ENCODE measurements around the gene MAP3K2.

MAP3K2 gene

GRCh38 chr2:127277028-127277427 is 110.7 kb downstream of the MAP3K2 start:
- DNase-seq (ENCODE audit: extremely low read depth, insufficient read length), result no peak

GRCh38 chr2:127275789-127276188 is 112.0 kb downstream of the MAP3K2 start:
- H3K4me3 ChIP-seq (replicated peaks; ENCODE audit: low read depth, low read length), result no peak overlapping the region
- TF ChIP-seq CTCF (IDR thresholded peaks at IDR 0.05; ENCODE audit: insufficient read depth, low read length, poor library complexity, severe bottlenecking), result no peak
- H3K27me3 ChIP-seq (replicated peaks; ENCODE audit: control insufficient read depth, insufficient read depth, low read length), result no peaks in the 10 kb centered on the region
- peaks cover 29% of the 10 kb centered on the region for H3K36me3 ChIP-seq (ENCODE audit: control insufficient read depth, insufficient read depth, low read length)
- no peak for DNase-seq (ENCODE audit: extremely low read depth, insufficient read length)

More at GRCh38 chr2:127277028-127277427, 110.7 kb downstream of the MAP3K2 start:
- peaks cover 28% of the 10 kb centered on the region for H3K36me3 ChIP-seq (ENCODE audit: control insufficient read depth, insufficient read depth, low read length)
- no peaks in the 10 kb centered on the region for H3K27me3 ChIP-seq (replicated peaks; ENCODE audit: control insufficient read depth, insufficient read depth, low read length)
- H3K4me3 ChIP-seq (replicated peaks; ENCODE audit: low read depth, low read length), result no peak overlapping the region
- TF ChIP-seq CTCF (IDR thresholded peaks at IDR 0.05; ENCODE audit: insufficient read depth, low read length, poor library complexity, severe bottlenecking), result no peak

- no peak for TF ChIP-seq CTCF (IDR thresholded peaks at IDR 0.05; ENCODE audit: insufficient read depth, low read length, poor library complexity, severe bottlenecking)
- H3K27me3 ChIP-seq (replicated peaks; ENCODE audit: control insufficient read depth, insufficient read depth, low read length), result no peaks in the 10 kb centered on the region
- DNase-seq (ENCODE audit: extremely low read depth, insufficient read length), result no peak
- no peak overlapping the region for H3K4me3 ChIP-seq (replicated peaks; ENCODE audit: low read depth, low read length)
- peaks cover 33% of the 10 kb centered on the region for H3K36me3 ChIP-seq (ENCODE audit: control insufficient read depth, insufficient read depth, low read length)
Measured at GRCh38 chr2:127275356-127275755, 112.4 kb downstream of the MAP3K2 start.

GRCh38 chr2:127270663-127271062 is 117.1 kb downstream of the MAP3K2 start:
- Histone ChIP-seq H3K27me3 (replicated peaks; ENCODE audit: control insufficient read depth, insufficient read depth, low read length) (no peaks in the 10 kb centered on the region), H3K36me3 (ENCODE audit: control insufficient read depth, insufficient read depth, low read length) (peaks cover 32% of the 10 kb centered on the region), H3K4me3 (replicated peaks; ENCODE audit: low read depth, low read length) (no peak overlapping the region)
- no peak for DNase-seq (ENCODE audit: extremely low read depth, insufficient read length)
- TF ChIP-seq CTCF (IDR thresholded peaks at IDR 0.05; ENCODE audit: insufficient read depth, low read length, poor library complexity, severe bottlenecking), result peak; percentile 27

- DNase-seq (ENCODE audit: extremely low read depth, insufficient read length), result no peak
- Histone ChIP-seq H3K36me3 (ENCODE audit: control insufficient read depth, insufficient read depth, low read length) (peaks cover 25% of the 10 kb centered on the region), H3K27me3 (replicated peaks; ENCODE audit: control insufficient read depth, insufficient read depth, low read length) (no peaks in the 10 kb centered on the region), H3K4me3 (replicated peaks; ENCODE audit: low read depth, low read length) (no peak overlapping the region)
- TF ChIP-seq CTCF (IDR thresholded peaks at IDR 0.05; ENCODE audit: insufficient read depth, low read length, poor library complexity, severe bottlenecking), result no peak
Measured at GRCh38 chr2:127261804-127262406, 125.9 kb downstream of the MAP3K2 start.

- DNase-seq (ENCODE audit: extremely low read depth, insufficient read length), result no peak
- no peak for TF ChIP-seq CTCF (IDR thresholded peaks at IDR 0.05; ENCODE audit: insufficient read depth, low read length, poor library complexity, severe bottlenecking)
- Histone ChIP-seq H3K4me3 (replicated peaks; ENCODE audit: low read depth, low read length) (no peak overlapping the region), H3K36me3 (ENCODE audit: control insufficient read depth, insufficient read depth, low read length) (peaks cover 27% of the 10 kb centered on the region), H3K27me3 (replicated peaks; ENCODE audit: control insufficient read depth, insufficient read depth, low read length) (no peaks in the 10 kb centered on the region)
Measured at GRCh38 chr2:127259355-127259754, 128.4 kb downstream of the MAP3K2 start.

Data from GM06990 (cell line).